Measurements from ENCODE around the gene SLC22A3. TPM values are rescaled to one million over a fixed set of nuclear protein-coding genes. Genes with fewer than 3 reads are reported as not detected.

The SLC22A3 gene
- total and polyA plus RNA-seq, 2 donors (not counting 1 experiment from before 2014, with no cell fraction given) = not detected

- Histone ChIP-seq H3K79me2 (ENCODE audit: control insufficient read depth, insufficient read depth, low read length) (no peaks in the 10 kb centered on the region), H4K20me1 (ENCODE audit: control insufficient read depth, insufficient read depth, low read length, poor library complexity, severe bottlenecking) (no peaks in the 10 kb centered on the region), H3K27me3 (replicated peaks in 1 of 4; ENCODE audit: control extremely low read depth in 1 of 4, control insufficient read depth in 3 of 4, insufficient read depth in 4 of 4, low read length in 3 of 4) (no peaks in the 10 kb centered on the region), H2AFZ (ENCODE audit: insufficient read depth, low read depth, low read length, poor library complexity, severe bottlenecking) (peak overlapping the region; percentile 7), H3K36me3 (replicated peaks in 1 of 2; ENCODE audit: control extremely low read depth in 1 of 2, control insufficient read depth in 1 of 2, extremely low read depth in 1 of 2, insufficient read depth in 2 of 2, low read length in 1 of 2) (no peaks in the 10 kb centered on the region), H3K4me1 (ENCODE audit: control insufficient read depth in 2 of 2, insufficient read depth in 2 of 2, low read length in 2 of 2) (no peaks in the 10 kb centered on the region), H3K27ac (ENCODE audit: low read length in 2 of 2) (no peak overlapping the region), H3K4me2 (replicated peaks; ENCODE audit: low read depth, low read length, poor library complexity, severe bottlenecking) (no peak overlapping the region), H3K9ac (ENCODE audit: low read length) (no peak overlapping the region), H3K4me3 (ENCODE audit: control extremely low read depth in 1 of 5, extremely low read depth in 1 of 5, insufficient read depth in 1 of 5, low read depth in 2 of 5, low read length in 4 of 5) (no peak overlapping the region), H3K9me3 (ENCODE audit: control extremely low read depth in 1 of 3, control insufficient read depth in 2 of 3, insufficient read depth in 1 of 3, low read length in 2 of 3) (no peaks in the 10 kb centered on the region)
- 57% methylated on average over 2 of the region's 3 CpGs for whole genome bisulfite sequencing (ENCODE audit: insufficient coverage)
- ChIA-PET CTCF (no interaction called here), POLR2A (no interaction called here)
- intact Hi-C loops (cut with micrococcal nuclease) = no loop called here
- Mint-ChIP-seq H3K9me3 (ENCODE audit: insufficient read depth) (no peaks in the 10 kb centered on the region), H3K27ac (no peak overlapping the region), H3K4me3 (no peak overlapping the region), H3K27me3 (peaks cover 10% of the 10 kb centered on the region), H3K4me1 (peaks cover 4% of the 10 kb centered on the region)
- no peak for TF ChIP-seq CTCF (IDR thresholded peaks at IDR 0.05)
- no peak for TF ChIP-seq EZH2 (IDR thresholded peaks at IDR 0.05; ENCODE audit: borderline replicate concordance, insufficient read depth, low read depth, low read length, poor library complexity, severe bottlenecking)
- no peak for ATAC-seq (ENCODE audit: low read depth)
- no peak for DNase-seq
Measured at GRCh38 chr6:160398674-160399271, 50.6 kb downstream of the SLC22A3 start.

GRCh38 chr6:160400446-160400845 is 52.3 kb downstream of the SLC22A3 start:
- Mint-ChIP-seq H3K4me1 (peaks cover 4% of the 10 kb centered on the region), H3K27me3 (peaks cover 7% of the 10 kb centered on the region), H3K9me3 (ENCODE audit: insufficient read depth) (no peaks in the 10 kb centered on the region), H3K27ac (no peak overlapping the region), H3K4me3 (no peak overlapping the region)
- no CpG with 5 or more reads among the region's 2 CpGs for WGBS (ENCODE audit: insufficient coverage)
- no peak for TF ChIP-seq EZH2 (IDR thresholded peaks at IDR 0.05; ENCODE audit: borderline replicate concordance, insufficient read depth, low read depth, low read length, poor library complexity, severe bottlenecking)
- TF ChIP-seq CTCF (IDR thresholded peaks at IDR 0.05) = no peak
- intact Hi-C loops (cut with micrococcal nuclease) = no loop called here
- CTCF ChIA-PET = no interaction called here
- Histone ChIP-seq H3K4me1 (ENCODE audit: control insufficient read depth in 2 of 2, insufficient read depth in 2 of 2, low read length in 2 of 2) (no peaks in the 10 kb centered on the region), H3K9ac (ENCODE audit: low read length) (no peak overlapping the region), H3K4me2 (replicated peaks; ENCODE audit: low read depth, low read length, poor library complexity, severe bottlenecking) (no peak overlapping the region), H3K36me3 (replicated peaks in 1 of 2; ENCODE audit: control extremely low read depth in 1 of 2, control insufficient read depth in 1 of 2, extremely low read depth in 1 of 2, insufficient read depth in 2 of 2, low read length in 1 of 2) (no peaks in the 10 kb centered on the region), H3K9me3 (ENCODE audit: control extremely low read depth in 1 of 3, control insufficient read depth in 2 of 3, insufficient read depth in 1 of 3, low read length in 2 of 3) (no peaks in the 10 kb centered on the region), H3K27ac (ENCODE audit: low read length in 2 of 2) (no peak overlapping the region), H3K4me3 (ENCODE audit: control extremely low read depth in 1 of 5, extremely low read depth in 1 of 5, insufficient read depth in 1 of 5, low read depth in 2 of 5, low read length in 4 of 5) (no peak overlapping the region), H3K27me3 (replicated peaks in 1 of 4; ENCODE audit: control extremely low read depth in 1 of 4, control insufficient read depth in 3 of 4, insufficient read depth in 4 of 4, low read length in 3 of 4) (no peaks in the 10 kb centered on the region), H4K20me1 (ENCODE audit: control insufficient read depth, insufficient read depth, low read length, poor library complexity, severe bottlenecking) (no peaks in the 10 kb centered on the region), H2AFZ (ENCODE audit: insufficient read depth, low read depth, low read length, poor library complexity, severe bottlenecking) (no peak overlapping the region), H3K79me2 (ENCODE audit: control insufficient read depth, insufficient read depth, low read length) (no peaks in the 10 kb centered on the region)
- DNase-seq (no peak), ATAC-seq (ENCODE audit: low read depth) (no peak)
- POLR2A ChIA-PET = no interaction called here
